ENCODE results near the gene ALK.

- TF ChIP-seq POLR2A (IDR thresholded peaks at IDR 0.05) = no peak
- TF ChIP-seq CTCF (IDR thresholded peaks at IDR 0.05) = no peak
Measured at GRCh38 chr2:29448096-29448688, 473.2 kb downstream of the ALK start.
